GM18951 (cell line): Measurements from ENCODE around the gene DGKD.

Experiments
- POLR2A ChIP-seq: IDR thresholded peaks from 4 replicates; pipeline ENCODE4 v1.6.1; 2011; ENCODE audit warnings: mild to moderate bottlenecking; ENCODE audit not compliant: insufficient read length, insufficient read depth; ENCODE audit errors: extremely low read depth
- in situ Hi-C: fragments of 300-500 bp; cut with MboI; formaldehyde crosslinking; loops from one replicate; pipeline ENCODE4 v1.12.0; 2022; ENCODE audit warnings: low sequenced_read_pairs, mixed read lengths, inconsistent platforms; ENCODE audit not compliant: unreplicated experiment

Gene DGKD

GRCh38 chr2:233470011-233470687, 115.9 kb downstream of the DGKD start:
- peak; percentile 10 for TF ChIP-seq POLR2A
- in situ Hi-C loops: no loop called here

GRCh38 chr2:233470839-233471238, 116.5 kb downstream of the DGKD start:
- in situ Hi-C loops: no loop called here
- no peak for TF ChIP-seq POLR2A

- TF ChIP-seq POLR2A: no peak
- in situ Hi-C loops: no loop called here
Measured at GRCh38 chr2:233471291-233472035, 117.2 kb downstream of the DGKD start.

GRCh38 chr2:233473386-233473791, 119.1 kb downstream of the DGKD start:
- peak; percentile 15 for TF ChIP-seq POLR2A
- in situ Hi-C loops: no loop called here

GRCh38 chr2:233473878-233474277, 119.6 kb downstream of the DGKD start:
- TF ChIP-seq POLR2A: no peak
- in situ Hi-C loops: no loop called here

GRCh38 chr2:233474308-233475160, 120.2 kb downstream of the DGKD start:
- no peak for TF ChIP-seq POLR2A
- in situ Hi-C loops: no loop called here

- in situ Hi-C loops: no loop called here
- no peak for TF ChIP-seq POLR2A
Measured at GRCh38 chr2:233476063-233476410, 121.7 kb downstream of the DGKD start.

- TF ChIP-seq POLR2A: no peak
- in situ Hi-C loops: no loop called here
Measured at GRCh38 chr2:233476651-233477547, 122.6 kb downstream of the DGKD start.

- in situ Hi-C loops: no loop called here
Measured at GRCh38 chr2:233477548-233478433, 123.5 kb downstream of the DGKD start.

GRCh38 chr2:233479616-233480489, 125.6 kb downstream of the DGKD start:
- TF ChIP-seq POLR2A: no peak
- in situ Hi-C loops: no loop called here

More at GRCh38 chr2:233477548-233478433, 123.5 kb downstream of the DGKD start:
- TF ChIP-seq POLR2A: no peak
